ENCODE results near the gene IL16.

GRCh38 chr15:81229586-81229985 lies 32.9 kb downstream of the IL16 start:
- TF ChIP-seq YY1 (IDR thresholded peaks at IDR 0.05; ENCODE audit: low read depth), result no peak
- no peak for TF ChIP-seq CEBPB (IDR thresholded peaks at IDR 0.05)
- TF ChIP-seq TAF1 (IDR thresholded peaks at IDR 0.05; ENCODE audit: low read depth), result no peak
- TF ChIP-seq EGR1 (IDR thresholded peaks at IDR 0.05), result no peak
- no peak for TF ChIP-seq TEAD4 (IDR thresholded peaks at IDR 0.05)
